OCI-LY1 (cell line): ENCODE data around the gene CCDC93.

Source experiments
- EZH2 ChIP-seq: fragments of 200-600 bp; sonication (generic), shearing (Covaris generic); IDR thresholded peaks from 2 replicates; pipeline ENCODE4 v1.8.0; 2017; ENCODE audit warnings: borderline replicate concordance, mixed run types, mild to moderate bottlenecking, antibody characterized with exemption, low read length, moderate library complexity, mixed read lengths
- TF ChIP-seq, protein P1 (sequence below): fragments of 200-600 bp; sonication (generic), shearing (Covaris generic); IDR thresholded peaks from 2 replicates; pipeline ENCODE4 v1.5.1; 2017; ENCODE audit warnings: mild to moderate bottlenecking, antibody characterized with exemption, low read length, moderate library complexity, mixed read lengths

DNA sequence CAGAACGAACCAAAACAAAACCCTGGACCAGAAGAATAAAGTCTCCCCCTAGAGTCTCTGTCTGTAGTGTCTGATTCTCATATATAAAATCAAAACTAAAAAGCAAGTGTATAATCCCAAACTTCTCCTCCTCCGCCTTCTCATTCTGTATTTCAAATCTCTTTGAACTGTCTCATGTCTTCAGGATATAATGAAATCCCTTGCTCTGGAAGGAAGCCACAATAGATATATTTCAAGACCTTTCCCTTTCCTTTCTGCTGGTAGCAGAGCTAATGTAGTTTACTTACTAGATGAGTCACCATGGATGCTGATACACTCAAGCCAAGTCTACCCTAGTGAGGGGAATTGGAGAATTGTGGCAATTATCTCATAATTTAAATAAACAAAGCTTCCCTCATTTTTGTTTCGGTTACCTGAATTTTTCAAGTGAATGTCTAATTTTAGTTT, 33.5 kb upstream of the CCDC93 start:
- TF ChIP-seq, protein P1, sequence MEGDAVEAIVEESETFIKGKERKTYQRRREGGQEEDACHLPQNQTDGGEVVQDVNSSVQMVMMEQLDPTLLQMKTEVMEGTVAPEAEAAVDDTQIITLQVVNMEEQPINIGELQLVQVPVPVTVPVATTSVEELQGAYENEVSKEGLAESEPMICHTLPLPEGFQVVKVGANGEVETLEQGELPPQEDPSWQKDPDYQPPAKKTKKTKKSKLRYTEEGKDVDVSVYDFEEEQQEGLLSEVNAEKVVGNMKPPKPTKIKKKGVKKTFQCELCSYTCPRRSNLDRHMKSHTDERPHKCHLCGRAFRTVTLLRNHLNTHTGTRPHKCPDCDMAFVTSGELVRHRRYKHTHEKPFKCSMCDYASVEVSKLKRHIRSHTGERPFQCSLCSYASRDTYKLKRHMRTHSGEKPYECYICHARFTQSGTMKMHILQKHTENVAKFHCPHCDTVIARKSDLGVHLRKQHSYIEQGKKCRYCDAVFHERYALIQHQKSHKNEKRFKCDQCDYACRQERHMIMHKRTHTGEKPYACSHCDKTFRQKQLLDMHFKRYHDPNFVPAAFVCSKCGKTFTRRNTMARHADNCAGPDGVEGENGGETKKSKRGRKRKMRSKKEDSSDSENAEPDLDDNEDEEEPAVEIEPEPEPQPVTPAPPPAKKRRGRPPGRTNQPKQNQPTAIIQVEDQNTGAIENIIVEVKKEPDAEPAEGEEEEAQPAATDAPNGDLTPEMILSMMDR, result no peak
- TF ChIP-seq EZH2, result no peak
